ENCODE data around the gene DNAJC30. TPM values are rescaled to one million over a fixed set of nuclear protein-coding genes. Genes with fewer than 3 reads are reported as not detected.

Gene DNAJC30
- total and polyA plus RNA-seq, 2 donors (not counting 1 experiment from before 2014, with no cell fraction given): 6.6 to 15.5 TPM

GRCh38 chr7:73702226-73702625 lies 19.0 kb upstream of the DNAJC30 start:
- no peak overlapping the region for H2AFZ ChIP-seq (ENCODE audit: insufficient read depth, low read depth, low read length, poor library complexity, severe bottlenecking)
- no peak overlapping the region for H3K4me3 ChIP-seq (ENCODE audit: control extremely low read depth in 1 of 5, extremely low read depth in 1 of 5, insufficient read depth in 1 of 5, low read depth in 2 of 5, low read length in 4 of 5)
- ATAC-seq (ENCODE audit: low read depth) (no peak), DNase-seq (no peak)
- no peak overlapping the region for H3K9ac ChIP-seq (ENCODE audit: low read length)
- peaks cover 16 to 20% of the 10 kb centered on the region in 2 donors for H3K4me1 ChIP-seq (ENCODE audit: control insufficient read depth in 2 of 2, insufficient read depth in 2 of 2, low read length in 2 of 2)
- peaks cover 7% of the 10 kb centered on the region for H3K27me3 Mint-ChIP-seq
- H3K9me3 Mint-ChIP-seq (ENCODE audit: insufficient read depth): no peaks in the 10 kb centered on the region
- TF ChIP-seq EZH2 (IDR thresholded peaks at IDR 0.05; ENCODE audit: borderline replicate concordance, insufficient read depth, low read depth, low read length, poor library complexity, severe bottlenecking) (no peak), CTCF (IDR thresholded peaks at IDR 0.05) (no peak)
- H3K9me3 ChIP-seq (ENCODE audit: control extremely low read depth in 1 of 3, control insufficient read depth in 2 of 3, insufficient read depth in 1 of 3, low read length in 2 of 3): peaks cover 0 to 5% (median 0%) of the 10 kb centered on the region in 3 donors
- no peaks in the 10 kb centered on the region for H3K79me2 ChIP-seq (ENCODE audit: control insufficient read depth, insufficient read depth, low read length)
- H3K4me2 ChIP-seq (replicated peaks; ENCODE audit: low read depth, low read length, poor library complexity, severe bottlenecking): no peak overlapping the region
- 64% methylated on average over 6 of the region's 8 CpGs for WGBS (ENCODE audit: insufficient coverage)
- no peaks in the 10 kb centered on the region for H4K20me1 ChIP-seq (ENCODE audit: control insufficient read depth, insufficient read depth, low read length, poor library complexity, severe bottlenecking)
- H3K27me3 ChIP-seq (replicated peaks in 1 of 4; ENCODE audit: control extremely low read depth in 1 of 4, control insufficient read depth in 3 of 4, insufficient read depth in 4 of 4, low read length in 3 of 4): peaks cover 0 to 10% (median 0%) of the 10 kb centered on the region in 4 experiments
- H3K4me3 Mint-ChIP-seq: peak overlapping the region; percentile 37
- no peak overlapping the region for H3K27ac ChIP-seq (ENCODE audit: low read length in 2 of 2)
- peaks cover 0 to 15% of the 10 kb centered on the region in 2 experiments for H3K36me3 ChIP-seq (replicated peaks in 1 of 2; ENCODE audit: control extremely low read depth in 1 of 2, control insufficient read depth in 1 of 2, extremely low read depth in 1 of 2, insufficient read depth in 2 of 2, low read length in 1 of 2)
- intact Hi-C loops (cut with micrococcal nuclease): no loop called here
- CTCF ChIA-PET: interaction anchor here (1.1 kb wide), 1 partner anchor 95 kb away, joined by 6 read pairs; no protein-coding TSS in a partner anchor
- POLR2A ChIA-PET: no interaction called here
- no peak overlapping the region for H3K27ac Mint-ChIP-seq
- peaks cover 23% of the 10 kb centered on the region for H3K4me1 Mint-ChIP-seq

GRCh38 chr7:73701357-73701995 lies 18.2 kb upstream of the DNAJC30 start:
- POLR2A ChIA-PET: interaction anchor here (1.2 kb wide), 1 partner anchor 16 kb away, joined by 4 read pairs; no protein-coding TSS in a partner anchor
- H3K27me3 Mint-ChIP-seq: peaks cover 7% of the 10 kb centered on the region

More at GRCh38 chr7:73701357-73701995, 18.2 kb upstream of the DNAJC30 start:
- Histone ChIP-seq H3K4me2 (replicated peaks; ENCODE audit: low read depth, low read length, poor library complexity, severe bottlenecking) (no peak overlapping the region), H3K4me3 (ENCODE audit: control extremely low read depth in 1 of 5, extremely low read depth in 1 of 5, insufficient read depth in 1 of 5, low read depth in 2 of 5, low read length in 4 of 5) (no peak overlapping the region), H3K27ac (ENCODE audit: low read length in 2 of 2) (no peak overlapping the region), H3K27me3 (replicated peaks in 1 of 4; ENCODE audit: control extremely low read depth in 1 of 4, control insufficient read depth in 3 of 4, insufficient read depth in 4 of 4, low read length in 3 of 4) (peaks cover 0 to 10% (median 0%) of the 10 kb centered on the region in 4 experiments), H4K20me1 (ENCODE audit: control insufficient read depth, insufficient read depth, low read length, poor library complexity, severe bottlenecking) (no peaks in the 10 kb centered on the region), H3K36me3 (replicated peaks in 1 of 2; ENCODE audit: control extremely low read depth in 1 of 2, control insufficient read depth in 1 of 2, extremely low read depth in 1 of 2, insufficient read depth in 2 of 2, low read length in 1 of 2) (peaks cover 0 to 22% of the 10 kb centered on the region in 2 experiments), H3K4me1 (ENCODE audit: control insufficient read depth in 2 of 2, insufficient read depth in 2 of 2, low read length in 2 of 2) (peaks cover 8 to 12% of the 10 kb centered on the region in 2 donors), H3K9ac (ENCODE audit: low read length) (no peak overlapping the region), H2AFZ (ENCODE audit: insufficient read depth, low read depth, low read length, poor library complexity, severe bottlenecking) (no peak overlapping the region), H3K9me3 (ENCODE audit: control extremely low read depth in 1 of 3, control insufficient read depth in 2 of 3, insufficient read depth in 1 of 3, low read length in 2 of 3) (peaks cover 0 to 5% (median 0%) of the 10 kb centered on the region in 3 donors), H3K79me2 (ENCODE audit: control insufficient read depth, insufficient read depth, low read length) (no peaks in the 10 kb centered on the region)
- CTCF ChIA-PET: interaction anchor here (0.8 to 1.1 kb wide), 4 partner anchors 14 to 95 kb away, joined by 3 to 6 read pairs (median 3); no protein-coding TSS in a partner anchor
- Mint-ChIP-seq H3K27ac (no peak overlapping the region), H3K4me1 (peaks cover 16% of the 10 kb centered on the region), H3K4me3 (no peak overlapping the region), H3K9me3 (ENCODE audit: insufficient read depth) (no peaks in the 10 kb centered on the region)
- ATAC-seq (ENCODE audit: low read depth): no peak
- TF ChIP-seq EZH2 (IDR thresholded peaks at IDR 0.05; ENCODE audit: borderline replicate concordance, insufficient read depth, low read depth, low read length, poor library complexity, severe bottlenecking) (no peak), CTCF (IDR thresholded peaks at IDR 0.05) (peak; percentile 65)
- DNase-seq: no peak
- intact Hi-C loops (cut with micrococcal nuclease): no loop called here
- WGBS (ENCODE audit: insufficient coverage): 59% methylated on average over 9 of the region's 13 CpGs
